B cell (primary cell): Measurements from ENCODE around the gene RIN3.

Experiments used
- EZH2 ChIP-seq: IDR thresholded peaks from 2 replicates; pipeline ENCODE4 v1.6.1; 2012; ENCODE audit warnings: borderline replicate concordance, low read depth, mild to moderate bottlenecking, moderate library complexity, low read length; ENCODE audit not compliant: insufficient read depth, poor library complexity, severe bottlenecking
- TF ChIP-seq, protein P1 (sequence below): fragments of 200-600 bp; IDR thresholded peaks from one replicate; pipeline ENCODE4 v1.8.0; 2022; ENCODE audit warnings: antibody characterized with exemption, mild to moderate bottlenecking

DNA sequence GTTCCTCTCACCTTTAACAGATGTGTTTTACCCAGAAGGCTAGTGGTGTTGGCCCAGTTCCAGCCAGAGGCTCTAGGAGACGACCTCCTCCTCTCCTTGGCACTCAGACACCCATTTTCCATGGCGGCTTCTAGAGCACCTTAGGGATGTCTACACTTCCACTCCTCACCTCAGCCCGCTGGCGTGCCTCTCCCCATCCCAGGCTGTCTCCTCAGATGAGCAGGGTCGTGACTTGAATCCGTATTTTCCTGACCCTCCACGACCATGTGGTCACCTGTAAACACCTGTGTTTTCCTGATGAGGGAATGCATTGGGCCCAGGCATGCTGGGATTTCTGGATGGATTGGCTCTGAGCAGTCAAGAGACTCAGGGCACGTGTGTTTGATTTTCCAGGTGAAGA lies 21.8 kb upstream of the RIN3 start:
- TF ChIP-seq EZH2: no peak
- TF ChIP-seq, protein P1, sequence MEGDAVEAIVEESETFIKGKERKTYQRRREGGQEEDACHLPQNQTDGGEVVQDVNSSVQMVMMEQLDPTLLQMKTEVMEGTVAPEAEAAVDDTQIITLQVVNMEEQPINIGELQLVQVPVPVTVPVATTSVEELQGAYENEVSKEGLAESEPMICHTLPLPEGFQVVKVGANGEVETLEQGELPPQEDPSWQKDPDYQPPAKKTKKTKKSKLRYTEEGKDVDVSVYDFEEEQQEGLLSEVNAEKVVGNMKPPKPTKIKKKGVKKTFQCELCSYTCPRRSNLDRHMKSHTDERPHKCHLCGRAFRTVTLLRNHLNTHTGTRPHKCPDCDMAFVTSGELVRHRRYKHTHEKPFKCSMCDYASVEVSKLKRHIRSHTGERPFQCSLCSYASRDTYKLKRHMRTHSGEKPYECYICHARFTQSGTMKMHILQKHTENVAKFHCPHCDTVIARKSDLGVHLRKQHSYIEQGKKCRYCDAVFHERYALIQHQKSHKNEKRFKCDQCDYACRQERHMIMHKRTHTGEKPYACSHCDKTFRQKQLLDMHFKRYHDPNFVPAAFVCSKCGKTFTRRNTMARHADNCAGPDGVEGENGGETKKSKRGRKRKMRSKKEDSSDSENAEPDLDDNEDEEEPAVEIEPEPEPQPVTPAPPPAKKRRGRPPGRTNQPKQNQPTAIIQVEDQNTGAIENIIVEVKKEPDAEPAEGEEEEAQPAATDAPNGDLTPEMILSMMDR: no peak
